RPMI7951 (cell line): Measurements from ENCODE around the gene CBR1. TPM values are rescaled to one million over a fixed set of nuclear protein-coding genes. Genes with fewer than 3 reads are reported as not detected.
A peak's percentile ranks its signal among the peaks of the same experiment; 100 is the strongest.
"Not testable (repeated sequence)": the region's sequence is repeated elsewhere in the genome, so short reads cannot be mapped to it uniquely, and the experiment has no call there.

Experiments
- DNase-seq: peaks from one replicate; pipeline ENCODE4 v3.0.0-alpha.2; 2012; ENCODE audit warnings: low read depth
- total RNA-seq: library from RNA; depleted of rRNA; stranded (reverse); fragments of >200 nt; shearing (Covaris generic); gene quantifications from 2 replicates; pipeline ENCODE4 v1.2.3, GENCODE V29; 2014

Gene CBR1
- total RNA-seq, 1 experiment from 2014 or later, result 210 TPM

- no peak for DNase-seq
Measured at GRCh38 chr21:36079671-36080070, 9.8 kb downstream of the CBR1 start.

- no peak for DNase-seq
Measured at GRCh38 chr21:36080386-36080785, 10.6 kb downstream of the CBR1 start.

- no peak for DNase-seq
Measured at GRCh38 chr21:36082237-36082664, 12.4 kb downstream of the CBR1 start.

GRCh38 chr21:36087362-36088138, 17.7 kb downstream of the CBR1 start:
- peak; percentile 28 for DNase-seq

- no peak for DNase-seq
Measured at GRCh38 chr21:36089946-36090345, 20.1 kb downstream of the CBR1 start.

- peak; percentile 3 for DNase-seq
Measured at GRCh38 chr21:36092681-36093080, 22.9 kb downstream of the CBR1 start.

GRCh38 chr21:36093512-36093911, 23.7 kb downstream of the CBR1 start:
- no peak for DNase-seq

- DNase-seq, result peak; percentile 5
Measured at GRCh38 chr21:36096398-36097290, 26.8 kb downstream of the CBR1 start.

- peak; percentile 82 for DNase-seq
Measured at GRCh38 chr21:36097427-36098181, 27.8 kb downstream of the CBR1 start.

GRCh38 chr21:36098182-36098532, 28.3 kb downstream of the CBR1 start:
- DNase-seq, result no peak

- no peak for DNase-seq
Measured at GRCh38 chr21:36099000-36099399, 29.2 kb downstream of the CBR1 start.

- not testable (repeated sequence) for DNase-seq
Measured at GRCh38 chr21:36099695-36100211, 29.9 kb downstream of the CBR1 start.

- DNase-seq, result no peak
Measured at GRCh38 chr21:36100971-36101641, 31.3 kb downstream of the CBR1 start.

- DNase-seq, result no peak
Measured at GRCh38 chr21:36103434-36103833, 33.6 kb downstream of the CBR1 start.

GRCh38 chr21:36104317-36105300, 34.8 kb downstream of the CBR1 start:
- DNase-seq, result peak; percentile 35

- no peak for DNase-seq
Measured at GRCh38 chr21:36105327-36105842, 35.6 kb downstream of the CBR1 start.

GRCh38 chr21:36109868-36110267, 40.0 kb downstream of the CBR1 start:
- DNase-seq, result no peak

- no peak for DNase-seq
Measured at GRCh38 chr21:36111238-36111637, 41.4 kb downstream of the CBR1 start.

- DNase-seq, result peak; percentile 24
Measured at GRCh38 chr21:36113647-36114428, 44.0 kb downstream of the CBR1 start.
